LoVo (cell line): ENCODE results near the gene SMIM7.
"Not testable (repeated sequence)": the region's sequence is repeated elsewhere in the genome, so short reads cannot be mapped to it uniquely, and the experiment has no call there.

Experiments
- DNase-seq: peaks from one replicate; pipeline ENCODE4 v3.0.0-alpha.2; 2016; ENCODE audit warnings: low spot score

Gene SMIM7

DNA sequence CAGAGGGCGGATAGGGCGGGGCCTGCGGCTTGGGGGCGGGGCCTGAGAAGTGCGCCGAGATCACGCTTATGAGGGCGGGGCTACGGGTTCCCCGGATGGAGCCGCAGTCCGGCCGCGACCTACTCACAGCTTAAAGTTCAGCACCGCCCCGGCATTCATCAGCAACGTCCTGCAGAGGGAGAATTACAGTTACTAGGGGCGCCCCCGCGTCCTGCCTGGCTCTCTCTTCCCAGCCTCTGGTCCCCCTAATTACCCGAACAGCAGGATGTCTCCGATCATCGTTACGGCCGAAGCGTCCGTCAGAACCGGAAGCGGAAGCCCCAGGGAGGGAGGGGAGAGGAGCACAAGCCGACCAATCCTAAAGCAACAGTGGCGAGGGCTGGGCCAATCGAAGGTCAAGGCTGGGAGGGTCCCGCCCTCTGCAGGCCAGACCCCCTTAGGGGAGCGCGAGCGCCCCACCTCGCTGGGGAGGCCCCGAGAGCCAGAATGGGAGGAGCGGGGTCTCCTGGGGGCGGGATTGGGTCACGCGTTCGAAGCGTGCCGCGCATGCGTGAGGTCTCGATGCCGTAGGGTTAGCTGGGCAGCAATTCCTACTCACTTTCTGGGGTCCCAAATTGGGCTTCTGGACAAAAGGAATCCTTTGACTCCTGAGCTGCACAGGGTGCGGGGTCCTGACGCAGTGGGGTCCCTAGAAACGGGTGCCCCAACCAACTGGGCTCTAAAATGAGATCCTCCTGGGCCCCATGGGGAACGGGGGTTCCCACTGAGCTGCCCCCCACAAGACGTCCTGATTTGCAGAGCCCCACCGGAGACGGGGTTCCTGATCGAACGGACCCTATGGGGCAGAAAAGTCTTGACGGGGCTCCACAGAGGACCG lies at the start of gene SMIM7:
TSS of gene SMIM7 (minus strand) at position 313 of the 877 bp plus-strand sequence. CDS start at position 279, 34 bp downstream.
- DNase-seq: peak; percentile 97

GRCh38 chr19:16703677-16704076 lies 43.7 kb upstream of the SMIM7 start:
- no peak for DNase-seq

GRCh38 chr19:16702123-16702522 lies 42.2 kb upstream of the SMIM7 start:
- DNase-seq: no peak

- no peak for DNase-seq
Observed at GRCh38 chr19:16698914-16699313, 39.0 kb upstream of the SMIM7 start.

- no peak for DNase-seq
Observed at GRCh38 chr19:16688084-16688483, 28.1 kb upstream of the SMIM7 start.

GRCh38 chr19:16684216-16684615 lies 24.3 kb upstream of the SMIM7 start:
- DNase-seq: no peak

- DNase-seq: no peak
Observed at GRCh38 chr19:16682539-16682938, 22.6 kb upstream of the SMIM7 start.

- no peak for DNase-seq
Observed at GRCh38 chr19:16679811-16680210, 19.9 kb upstream of the SMIM7 start.

DNA sequence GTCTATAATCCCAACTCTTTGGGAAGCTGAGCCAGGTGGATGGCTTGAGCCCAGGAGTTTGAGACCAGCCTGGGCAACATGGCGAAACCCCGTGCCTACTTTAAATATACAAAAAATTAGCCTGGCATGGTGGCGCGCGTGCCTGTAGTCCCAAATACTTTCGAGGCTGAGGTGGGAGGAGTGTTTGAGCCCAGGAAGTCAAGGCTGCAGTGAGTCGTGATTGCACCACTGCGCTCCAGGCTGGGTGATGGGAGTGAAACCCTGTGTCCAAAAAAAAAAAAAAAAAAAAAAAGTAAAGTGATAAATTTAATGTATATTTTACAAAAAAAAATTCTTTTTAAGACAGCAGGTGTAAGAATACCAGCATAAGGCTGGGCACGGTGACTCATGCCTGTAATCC lies 18.6 kb upstream of the SMIM7 start:
- no peak for DNase-seq

- DNase-seq: no peak
Observed at GRCh38 chr19:16677055-16677454, 17.1 kb upstream of the SMIM7 start.

DNA sequence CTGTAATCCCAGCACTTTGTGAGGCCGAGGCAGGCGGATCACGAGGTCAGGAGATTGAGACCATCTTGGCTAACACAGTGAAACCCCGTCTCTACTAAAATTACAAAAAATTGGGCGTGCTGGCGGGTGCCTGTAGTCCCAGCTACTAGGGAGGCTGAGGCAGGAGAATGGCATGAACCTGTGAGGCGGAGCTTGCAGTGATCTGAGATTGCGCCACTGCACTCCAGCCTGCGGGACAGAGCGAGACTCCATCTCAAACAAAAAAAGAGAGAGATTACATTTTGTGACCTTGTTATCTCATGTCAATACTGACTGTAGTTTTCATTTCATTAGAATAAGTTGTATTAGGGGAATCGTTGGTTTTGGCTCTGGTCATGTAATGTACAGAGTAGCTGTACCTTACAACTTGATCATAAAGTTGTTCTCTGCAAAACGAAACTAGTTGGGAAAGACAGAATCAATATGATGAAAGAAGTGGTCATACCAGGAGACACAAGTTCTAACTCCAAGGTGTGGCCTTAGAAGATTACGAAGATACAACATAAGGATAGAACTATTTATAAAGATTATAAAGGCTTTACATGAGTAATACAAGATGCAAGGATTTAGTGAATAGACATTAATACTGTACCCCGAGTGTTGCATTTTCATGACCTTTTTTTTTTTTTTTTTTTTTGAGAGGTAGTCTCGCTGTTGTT lies 16.3 kb upstream of the SMIM7 start:
- no peak for DNase-seq

DNA sequence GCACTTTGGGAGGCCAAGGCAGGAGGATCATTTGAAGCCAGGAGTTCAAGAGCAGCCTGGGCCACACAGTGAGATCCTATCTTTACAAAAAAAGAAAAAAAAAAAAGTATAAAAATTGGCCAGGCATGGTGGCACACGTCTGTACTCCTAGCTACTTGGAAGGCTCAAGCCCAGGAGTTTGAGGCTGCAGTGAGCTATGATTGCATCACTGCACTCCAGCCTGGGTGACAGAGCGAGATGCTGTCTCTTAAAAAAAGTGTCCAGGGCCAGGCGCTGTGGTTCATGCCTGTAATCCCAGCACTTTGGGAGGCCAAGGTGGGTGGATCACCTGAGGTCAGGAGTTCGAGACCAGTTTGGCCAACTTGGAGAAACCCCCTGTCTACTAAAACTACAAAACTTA lies 13.9 kb upstream of the SMIM7 start:
- not testable (repeated sequence) for DNase-seq

GRCh38 chr19:16673231-16673630 lies 13.3 kb upstream of the SMIM7 start:
- no peak for DNase-seq

DNA sequence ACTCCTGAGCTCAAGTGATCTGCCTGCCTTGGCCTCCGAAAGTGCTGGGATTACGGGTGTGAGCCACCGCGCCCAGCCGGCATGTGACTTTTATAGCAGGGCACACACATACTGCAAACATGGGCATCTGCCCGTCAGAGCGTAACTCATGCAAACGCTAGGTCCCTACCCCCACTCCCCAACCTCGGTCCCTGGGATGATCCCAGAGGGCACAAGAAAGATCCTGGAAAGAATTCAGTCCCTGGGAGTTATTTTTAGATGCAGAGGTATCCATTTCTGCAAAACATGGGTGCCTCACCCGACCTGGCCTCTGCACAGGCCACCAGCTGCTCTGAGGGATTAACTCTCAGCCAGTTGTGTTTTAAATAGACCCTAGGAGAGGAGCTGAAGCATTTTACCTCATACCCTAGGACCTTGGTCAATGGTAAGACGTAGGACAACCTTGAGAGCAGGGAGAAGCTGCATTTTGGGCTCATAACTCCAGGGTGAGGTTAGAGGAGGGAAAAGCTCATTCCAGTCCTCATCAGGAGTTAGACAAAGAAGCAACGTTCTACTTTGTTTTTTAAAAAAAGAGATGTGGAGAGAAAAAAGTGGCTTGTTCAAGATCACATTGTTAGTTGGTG lies 11.8 kb upstream of the SMIM7 start:
- DNase-seq: no peak

DNA sequence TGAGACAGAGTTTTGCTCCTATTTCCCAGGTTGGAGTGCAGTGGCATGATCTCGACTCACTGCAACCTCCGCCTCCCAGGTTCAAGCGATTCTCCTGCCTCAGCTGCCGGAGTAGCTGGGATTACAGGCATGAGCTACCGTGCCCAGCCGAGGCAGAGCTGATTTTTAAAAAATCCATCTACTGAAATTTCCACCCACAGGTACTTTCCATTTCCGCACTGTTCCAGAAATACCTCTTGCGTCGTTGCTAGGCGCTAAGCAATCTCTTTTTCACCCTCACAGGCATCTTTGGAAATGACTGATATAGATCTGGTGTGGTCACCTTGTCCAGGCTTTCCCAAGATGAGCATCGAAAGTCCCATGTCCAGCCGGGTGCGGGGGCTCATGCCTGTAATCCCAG lies 10.3 kb upstream of the SMIM7 start:
- no peak for DNase-seq

DNA sequence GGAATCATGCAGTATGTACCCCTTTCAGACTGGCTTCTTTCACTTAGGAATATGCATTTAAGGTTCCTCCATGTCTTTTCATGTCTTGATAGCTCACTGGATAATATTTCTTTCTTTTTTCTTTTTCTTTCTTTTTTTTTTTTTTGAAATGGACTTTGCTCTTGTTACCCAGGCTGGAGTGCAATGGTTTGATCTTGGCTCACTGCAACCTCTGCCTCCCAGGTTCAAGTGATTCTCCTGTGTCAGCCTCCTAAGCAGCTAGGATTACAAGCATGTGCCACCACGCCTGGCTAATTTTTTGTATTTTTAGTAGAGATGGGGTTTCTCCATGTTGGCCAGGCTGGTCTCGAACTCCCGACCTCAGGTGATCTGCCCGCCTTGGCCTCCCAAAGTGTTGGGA lies 8.8 kb upstream of the SMIM7 start:
- DNase-seq: not testable (repeated sequence)

DNA sequence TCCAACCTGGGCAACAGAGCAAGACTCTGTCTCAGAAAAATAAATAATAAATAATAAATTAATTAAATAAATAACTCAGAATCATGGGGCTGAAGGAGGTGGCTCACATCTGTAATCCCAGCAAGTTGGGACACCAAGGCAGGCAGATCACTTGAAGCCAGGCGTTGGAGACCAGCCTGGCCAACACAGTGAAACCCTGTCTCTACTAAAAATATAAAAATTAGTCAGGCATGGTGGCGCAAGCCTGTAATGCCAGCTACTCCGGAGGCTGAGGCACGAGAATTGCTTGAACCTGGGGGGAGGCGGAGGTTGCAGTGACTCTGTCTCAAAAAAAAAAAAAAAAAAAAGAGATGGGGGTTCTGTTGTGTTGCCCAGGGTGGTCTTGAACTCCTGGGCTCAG lies 8.2 kb upstream of the SMIM7 start:
- DNase-seq: no peak

DNA sequence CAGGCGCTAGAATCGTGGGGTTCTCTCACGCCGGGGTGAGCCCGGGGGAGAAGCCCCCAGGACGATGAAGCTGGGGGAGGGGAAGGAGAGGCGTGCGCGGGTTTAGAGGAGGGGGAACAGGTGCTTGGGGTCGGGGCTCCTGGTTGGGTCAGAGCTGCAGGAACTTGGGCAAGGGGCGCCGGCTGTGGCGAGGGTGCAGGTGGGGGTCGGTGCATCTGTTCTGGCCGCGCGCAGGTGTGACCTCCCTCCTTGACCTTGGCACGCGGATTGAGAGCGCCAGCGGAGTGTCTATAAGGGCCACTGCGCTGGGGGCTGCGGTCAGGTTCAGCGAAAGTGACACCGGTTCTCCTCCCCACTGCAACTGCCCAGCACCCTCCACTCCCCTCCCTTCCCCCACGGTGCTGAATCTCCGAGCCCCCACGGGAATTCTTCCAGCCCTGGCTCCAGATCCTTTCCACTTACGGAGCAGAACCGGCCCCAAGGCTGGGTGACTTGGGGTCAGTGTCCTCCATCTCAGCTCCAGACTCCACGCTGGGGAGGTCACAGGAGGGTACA lies 1.6 kb upstream of the SMIM7 start:
- DNase-seq: no peak

GRCh38 chr19:16660763-16661479 lies 977 bp upstream of the SMIM7 start, which contains the start of gene TMEM38A:
Gene TMEM38A (plus strand): TSS chr19:16661139. CDS start chr19:16661218, 79 bp downstream.
- DNase-seq: peak; percentile 49

DNA sequence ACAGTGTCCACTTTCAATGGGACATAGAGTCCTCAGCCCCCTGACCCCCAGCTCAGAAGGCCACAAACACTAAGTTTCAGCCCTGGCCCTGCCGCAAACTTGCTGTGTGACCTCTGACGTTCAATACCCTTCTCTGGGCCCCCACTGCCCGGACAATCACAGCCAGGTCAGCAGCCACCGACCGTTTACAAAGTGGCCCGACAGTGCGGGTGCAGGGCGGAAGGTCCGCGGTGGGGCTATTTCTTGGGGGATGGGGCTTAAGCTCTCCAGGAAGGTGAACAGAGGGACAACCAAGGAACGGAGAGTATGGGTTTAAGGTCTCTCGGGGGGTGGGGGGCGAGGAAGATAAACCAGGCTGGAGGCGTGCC lies 496 bp downstream of the SMIM7 start:
- DNase-seq: no peak

DNA sequence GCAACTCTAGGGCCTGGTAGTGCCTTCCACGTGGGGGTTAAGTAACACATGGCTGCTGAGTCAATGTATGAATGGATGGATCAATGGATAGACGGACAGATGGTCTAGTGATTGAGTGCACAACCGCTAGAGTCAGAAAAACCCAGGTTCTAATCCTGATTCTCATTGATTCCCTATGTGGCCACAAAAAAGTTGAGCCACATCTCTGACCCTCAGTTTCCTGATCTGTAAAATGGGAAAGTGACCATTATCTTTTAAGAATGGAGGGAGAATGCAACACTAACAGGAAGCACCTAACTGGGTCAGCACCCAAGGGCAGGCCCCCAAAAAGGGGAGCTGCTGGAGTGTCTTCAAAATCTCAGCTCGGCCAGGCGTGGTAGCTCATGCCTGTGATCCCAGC lies 2.6 kb downstream of the SMIM7 start:
- no peak for DNase-seq

DNA sequence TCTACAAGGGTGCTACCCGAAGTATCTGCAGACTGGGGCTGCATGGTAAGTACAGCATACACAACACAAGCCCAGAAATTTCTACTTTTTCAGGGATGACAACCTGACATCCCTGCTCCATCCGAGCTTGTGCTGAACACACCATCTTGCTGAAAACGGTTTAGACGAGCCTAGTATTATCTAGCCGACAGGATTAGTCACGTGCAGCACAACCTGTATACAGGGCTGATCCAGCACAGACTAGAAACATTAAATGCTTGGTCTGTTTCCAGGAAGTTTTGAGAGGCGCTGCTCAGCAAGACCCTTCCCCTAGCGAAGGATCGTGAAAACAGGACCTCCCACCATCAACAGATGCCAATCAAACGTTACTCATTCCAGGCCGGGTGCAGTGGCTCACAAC lies 4.2 kb downstream of the SMIM7 start:
- DNase-seq: no peak
